GM18861 (cell line): ENCODE measurements around the gene COQ8A.

Source experiments
- ATAC-seq: cut with Tn5 transposase; IDR thresholded peaks from one replicate; pipeline ENCODE4 v1.9.1; 2021; ENCODE audit not compliant: unreplicated experiment

The COQ8A gene

DNA sequence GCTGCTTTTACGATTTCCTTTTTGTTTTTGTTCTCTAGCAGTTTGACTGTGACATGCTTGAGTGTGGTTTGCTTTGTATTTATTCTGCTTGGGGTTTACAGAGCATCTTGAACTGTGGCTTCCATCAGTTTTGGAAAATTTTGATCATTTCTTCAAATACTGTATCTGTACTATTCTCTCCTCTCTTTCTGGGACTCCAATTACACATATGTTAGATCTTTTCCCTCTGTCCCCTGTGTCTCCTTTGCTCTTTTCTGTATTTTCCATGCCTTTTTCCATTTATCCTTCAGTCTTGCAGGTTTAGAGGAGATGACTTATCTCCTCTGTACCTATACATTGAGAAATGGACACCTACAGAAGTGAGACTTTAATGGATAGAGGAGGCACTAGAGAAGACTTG lies 31.7 kb downstream of the COQ8A start:
- no peak for ATAC-seq

DNA sequence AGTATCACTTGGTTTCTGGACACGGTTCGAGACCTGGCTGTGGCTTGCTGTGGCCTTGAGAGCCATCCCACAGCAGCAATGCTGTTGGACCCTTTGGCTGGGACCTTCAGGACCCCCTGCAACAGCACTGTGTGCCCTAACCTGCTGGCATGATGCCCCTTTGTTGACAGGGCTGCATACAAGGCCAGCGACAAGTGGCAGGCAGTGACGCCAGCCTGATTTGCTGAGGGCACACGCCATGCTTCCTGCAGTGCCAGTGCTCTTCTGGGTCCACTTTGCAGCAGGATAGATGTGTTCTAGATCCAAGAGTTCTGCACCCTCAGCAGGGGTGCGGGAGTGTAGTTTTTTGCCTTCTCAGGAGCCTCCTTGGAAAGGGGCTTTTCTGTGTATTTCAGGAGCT lies 32.8 kb downstream of the COQ8A start:
- no peak for ATAC-seq

- ATAC-seq: no peak
These were observed 33.3 kb downstream of the COQ8A start for GRCh38 chr1:226973371-226973897.

- ATAC-seq: no peak
These were observed 33.9 kb downstream of the COQ8A start for GRCh38 chr1:226973898-226974543.

DNA sequence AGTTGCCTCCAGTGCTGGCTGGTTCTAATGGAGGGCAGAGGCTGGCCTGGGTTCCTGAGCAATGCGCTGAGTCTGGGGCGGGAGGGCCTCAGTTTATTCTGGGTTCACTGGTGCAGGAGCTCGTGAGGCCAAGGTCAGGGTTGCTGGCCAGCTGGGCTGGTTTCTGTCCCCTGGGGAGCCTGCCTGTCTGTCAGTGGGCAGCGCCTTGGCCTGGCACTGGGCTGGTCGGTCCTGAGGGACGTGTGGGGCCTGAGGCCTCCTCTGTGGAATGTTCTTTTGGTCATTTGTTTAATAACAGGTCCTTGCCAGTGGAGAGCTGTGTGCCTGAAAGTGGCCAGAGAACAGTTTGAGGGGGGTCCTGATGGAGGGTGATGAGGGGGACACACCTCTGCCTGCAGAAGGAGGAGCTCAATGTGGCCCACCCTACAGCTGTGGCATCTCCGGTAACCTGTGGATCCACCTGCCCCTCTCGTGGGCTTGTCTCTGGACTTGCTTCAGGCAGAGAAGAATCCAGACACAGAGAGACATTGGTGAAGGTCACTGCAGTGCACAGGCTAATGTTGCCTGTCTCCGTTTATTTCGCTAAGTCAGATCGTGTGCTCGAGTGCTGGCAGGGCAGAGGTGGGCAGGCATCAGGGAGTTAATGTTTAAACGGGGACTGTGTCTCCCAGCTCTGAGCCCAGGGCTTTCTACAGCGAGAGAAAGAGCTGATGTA lies 34.6 kb downstream of the COQ8A start:
- ATAC-seq: no peak

- ATAC-seq: no peak
These were observed 35.5 kb downstream of the COQ8A start for GRCh38 chr1:226975259-226976250.

DNA sequence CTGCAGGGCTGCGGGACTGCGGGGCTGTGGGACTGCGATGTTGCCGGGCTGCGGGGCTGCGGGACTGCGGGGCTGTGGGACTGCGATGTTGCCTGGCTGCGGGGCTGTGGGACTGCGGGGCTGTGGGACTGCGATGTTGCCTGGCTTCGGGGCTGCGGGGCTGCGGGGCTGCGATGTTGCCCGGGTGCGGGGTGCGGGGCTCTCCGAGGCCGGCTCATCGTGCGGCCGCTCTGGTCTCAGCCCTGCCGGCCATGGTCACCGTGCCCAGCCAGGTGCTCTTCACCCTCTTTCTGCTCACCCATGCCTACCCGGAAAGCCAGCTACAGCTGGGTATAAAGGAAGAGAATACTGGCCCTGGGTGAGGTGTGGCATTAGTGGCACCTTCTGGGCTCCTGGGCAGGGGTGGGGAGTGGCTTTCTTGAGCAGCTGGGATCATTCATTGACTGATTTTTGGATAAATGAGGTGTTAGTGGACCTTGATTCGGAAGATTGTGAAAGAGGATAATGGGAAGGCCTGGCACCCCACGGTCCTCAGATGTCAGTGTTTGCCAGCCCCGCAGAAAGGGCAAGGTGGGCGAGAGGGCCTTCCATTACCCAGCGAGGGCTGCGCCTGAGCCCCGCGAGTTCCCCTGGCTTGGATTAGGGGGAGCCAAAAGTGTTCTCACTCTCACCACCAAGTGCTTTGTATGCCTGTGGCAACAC lies 36.3 kb downstream of the COQ8A start:
- ATAC-seq: no peak

- ATAC-seq: no peak
These were observed 37.0 kb downstream of the COQ8A start for GRCh38 chr1:226976978-226977642.

DNA sequence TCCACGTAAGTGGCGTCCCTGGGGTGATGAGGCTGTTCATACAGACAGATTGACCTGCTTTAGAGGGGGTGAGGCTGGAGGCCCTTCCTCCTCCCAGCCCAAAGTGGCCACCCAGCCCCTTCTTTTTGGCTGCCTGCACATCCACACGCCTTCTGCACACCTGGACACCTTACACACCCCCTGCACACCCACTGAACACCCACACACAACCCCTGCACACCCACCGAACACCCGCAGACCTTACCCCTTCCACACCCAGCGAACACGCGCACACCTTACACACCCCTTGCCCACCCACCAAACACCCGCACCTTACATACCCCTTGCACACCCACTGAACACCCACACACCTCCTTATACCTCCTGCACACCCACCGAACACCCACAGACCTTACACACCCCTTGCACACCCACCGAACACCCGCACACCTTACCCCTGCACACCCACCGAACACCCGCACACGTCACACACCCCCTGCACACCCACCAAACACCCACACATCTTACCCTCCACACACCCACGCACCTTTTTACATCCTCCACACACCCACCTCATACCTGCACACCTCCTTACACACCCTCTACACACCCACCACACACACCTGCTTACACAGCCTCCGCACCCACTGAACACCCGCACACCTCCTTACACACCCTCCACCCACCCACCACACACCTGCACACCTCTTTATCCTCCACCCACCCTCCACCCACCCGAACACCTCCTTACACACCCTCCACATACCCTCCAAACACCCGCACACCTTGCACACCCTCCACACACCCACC lies 37.7 kb downstream of the COQ8A start:
- no peak for ATAC-seq

DNA sequence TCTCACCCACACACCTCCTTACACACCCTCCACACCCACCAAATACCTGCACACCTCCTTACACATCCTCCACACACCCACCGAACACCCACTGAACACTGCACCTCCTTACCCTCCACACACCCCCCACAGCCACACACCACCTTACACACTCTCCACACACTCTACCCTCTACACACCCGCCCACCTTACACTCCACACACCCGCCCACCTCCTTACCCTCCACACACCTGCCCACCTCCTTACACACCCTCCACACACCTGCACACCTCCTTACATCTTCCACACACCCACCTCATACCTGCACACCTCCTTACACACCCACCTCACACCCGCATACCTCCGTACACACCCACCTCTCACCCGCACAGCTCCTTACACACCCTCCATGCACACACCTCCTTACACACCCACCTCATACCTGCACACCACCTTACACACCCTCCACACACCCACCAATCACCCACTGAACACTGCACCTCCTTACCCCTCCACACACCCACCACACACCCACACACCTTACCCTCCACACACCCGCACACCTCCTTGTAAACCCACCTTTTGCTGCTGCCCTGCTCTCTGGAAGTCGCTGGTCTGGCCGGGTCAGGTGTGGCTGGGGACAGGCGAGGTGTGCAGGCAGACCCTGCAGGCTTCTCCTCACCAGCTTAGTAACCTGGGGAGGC lies 38.5 kb downstream of the COQ8A start:
- ATAC-seq: no peak

DNA sequence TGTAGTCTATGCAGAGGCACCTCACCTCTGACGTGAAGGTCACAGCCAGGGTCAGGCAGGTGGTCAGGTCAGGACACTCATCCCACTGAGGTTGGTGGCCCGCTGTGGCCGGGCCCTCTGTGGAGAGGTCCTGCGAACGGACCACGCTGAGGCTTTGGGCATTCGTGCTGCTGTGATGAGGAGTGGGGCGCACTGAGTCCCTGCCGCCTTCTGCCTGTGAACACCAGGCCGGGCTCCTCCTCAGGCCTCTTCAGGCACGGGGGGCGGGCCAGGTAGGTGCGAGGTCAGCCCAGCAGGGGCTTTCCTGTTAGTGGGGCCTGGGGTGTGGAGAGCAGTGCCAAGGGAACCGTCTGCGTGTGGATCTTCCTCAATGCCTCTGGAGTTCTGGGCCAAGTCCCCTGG lies 39.0 kb downstream of the COQ8A start:
- ATAC-seq: no peak

DNA sequence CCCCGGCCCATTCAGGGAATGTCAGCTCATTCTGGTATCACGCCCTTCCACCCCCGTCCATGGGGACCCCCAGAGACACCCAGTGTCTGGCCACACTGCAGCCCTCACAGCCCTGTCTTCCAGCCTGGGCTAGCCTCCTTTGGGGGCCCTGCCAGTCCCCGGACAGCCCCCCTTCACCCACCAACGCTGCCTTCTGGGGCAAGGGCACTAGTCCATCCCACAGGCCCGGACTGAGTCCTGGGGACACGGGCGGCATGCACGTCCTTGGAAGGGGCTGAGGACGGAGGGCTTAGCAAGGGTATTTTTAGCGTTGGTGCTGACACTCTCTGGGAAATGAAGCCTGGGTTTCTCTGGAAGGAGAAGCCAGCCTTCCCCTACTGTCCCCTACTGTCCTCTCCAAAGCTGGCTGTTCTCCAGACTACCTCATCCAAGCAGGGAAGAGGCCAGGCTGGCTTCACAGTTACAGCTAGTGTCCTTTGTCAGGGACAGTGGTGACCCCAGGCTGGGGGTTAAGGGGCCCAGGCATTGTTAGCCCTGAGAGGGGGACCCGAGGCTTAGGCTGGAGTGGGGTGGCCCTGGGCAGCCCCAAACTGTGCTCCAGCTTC lies 39.5 kb downstream of the COQ8A start:
- no peak for ATAC-seq

DNA sequence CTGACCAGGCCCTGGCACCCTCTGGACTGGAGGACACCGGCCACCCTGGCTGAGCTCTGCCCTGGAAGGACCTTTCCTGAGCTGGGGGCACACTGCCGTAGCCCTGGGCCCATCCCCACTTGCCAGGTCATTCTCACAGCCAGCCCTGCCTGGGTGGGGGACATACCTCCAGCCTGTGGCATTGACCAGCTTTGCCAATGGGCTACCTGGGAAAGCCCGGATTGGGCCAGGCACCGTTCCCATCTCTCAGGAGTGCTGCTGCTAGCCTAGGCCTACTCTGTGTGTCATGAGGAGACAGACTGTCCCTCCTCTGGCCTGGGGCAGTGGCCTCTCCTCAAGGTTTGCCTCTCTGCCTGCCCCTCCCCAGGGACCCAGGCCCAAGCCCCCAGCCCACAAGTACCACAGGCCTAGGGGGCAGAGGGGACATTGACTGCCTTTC lies 40.0 kb downstream of the COQ8A start:
- ATAC-seq: no peak

- no peak for ATAC-seq
These were observed 40.7 kb downstream of the COQ8A start for GRCh38 chr1:226980565-226981385.

- no peak for ATAC-seq
These were observed 41.3 kb downstream of the COQ8A start for GRCh38 chr1:226981386-226981817.

DNA sequence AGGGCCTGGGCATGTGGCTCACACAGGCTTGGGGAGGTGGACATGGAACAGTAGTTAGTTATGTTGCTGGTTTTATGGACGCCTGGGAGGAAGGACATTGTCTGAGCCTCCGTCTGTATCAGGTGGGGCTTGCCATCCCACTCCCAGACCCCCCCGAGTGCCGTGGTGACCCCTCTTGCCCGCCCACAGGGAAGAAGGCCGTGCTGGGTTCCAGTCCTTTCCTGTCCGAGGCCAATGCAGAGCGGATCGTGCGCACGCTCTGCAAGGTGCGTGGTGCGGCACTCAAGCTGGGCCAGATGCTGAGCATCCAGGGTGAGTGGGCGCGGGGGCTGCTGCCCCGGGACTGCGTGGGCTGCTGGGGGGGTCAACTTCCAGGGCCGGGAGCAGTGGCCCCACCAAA lies 41.7 kb downstream of the COQ8A start:
- no peak for ATAC-seq

GRCh38 chr1:226982451-226983177 lies 42.5 kb downstream of the COQ8A start:
- no peak for ATAC-seq
